Medulla oblongata (tissue), 1 donor: ENCODE results near the gene MORC3.
"Not testable (repeated sequence)": the region's sequence is repeated elsewhere in the genome, so short reads cannot be mapped to it uniquely, and the experiment has no call there.

Experiments
- DNase-seq: peaks from one replicate; pipeline ENCODE4 v3.0.0-alpha.2; 2015; ENCODE audit errors: extremely low spot score

The MORC3 gene, protein sequence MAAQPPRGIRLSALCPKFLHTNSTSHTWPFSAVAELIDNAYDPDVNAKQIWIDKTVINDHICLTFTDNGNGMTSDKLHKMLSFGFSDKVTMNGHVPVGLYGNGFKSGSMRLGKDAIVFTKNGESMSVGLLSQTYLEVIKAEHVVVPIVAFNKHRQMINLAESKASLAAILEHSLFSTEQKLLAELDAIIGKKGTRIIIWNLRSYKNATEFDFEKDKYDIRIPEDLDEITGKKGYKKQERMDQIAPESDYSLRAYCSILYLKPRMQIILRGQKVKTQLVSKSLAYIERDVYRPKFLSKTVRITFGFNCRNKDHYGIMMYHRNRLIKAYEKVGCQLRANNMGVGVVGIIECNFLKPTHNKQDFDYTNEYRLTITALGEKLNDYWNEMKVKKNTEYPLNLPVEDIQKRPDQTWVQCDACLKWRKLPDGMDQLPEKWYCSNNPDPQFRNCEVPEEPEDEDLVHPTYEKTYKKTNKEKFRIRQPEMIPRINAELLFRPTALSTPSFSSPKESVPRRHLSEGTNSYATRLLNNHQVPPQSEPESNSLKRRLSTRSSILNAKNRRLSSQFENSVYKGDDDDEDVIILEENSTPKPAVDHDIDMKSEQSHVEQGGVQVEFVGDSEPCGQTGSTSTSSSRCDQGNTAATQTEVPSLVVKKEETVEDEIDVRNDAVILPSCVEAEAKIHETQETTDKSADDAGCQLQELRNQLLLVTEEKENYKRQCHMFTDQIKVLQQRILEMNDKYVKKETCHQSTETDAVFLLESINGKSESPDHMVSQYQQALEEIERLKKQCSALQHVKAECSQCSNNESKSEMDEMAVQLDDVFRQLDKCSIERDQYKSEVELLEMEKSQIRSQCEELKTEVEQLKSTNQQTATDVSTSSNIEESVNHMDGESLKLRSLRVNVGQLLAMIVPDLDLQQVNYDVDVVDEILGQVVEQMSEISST

GRCh38 chr21:36319767-36320420, at the start of gene MORC3:
MORC3 (plus strand) TSS chr21:36320197; CDS start chr21:36320265, 68 bp downstream.
- peak; percentile 99 for DNase-seq

DNA sequence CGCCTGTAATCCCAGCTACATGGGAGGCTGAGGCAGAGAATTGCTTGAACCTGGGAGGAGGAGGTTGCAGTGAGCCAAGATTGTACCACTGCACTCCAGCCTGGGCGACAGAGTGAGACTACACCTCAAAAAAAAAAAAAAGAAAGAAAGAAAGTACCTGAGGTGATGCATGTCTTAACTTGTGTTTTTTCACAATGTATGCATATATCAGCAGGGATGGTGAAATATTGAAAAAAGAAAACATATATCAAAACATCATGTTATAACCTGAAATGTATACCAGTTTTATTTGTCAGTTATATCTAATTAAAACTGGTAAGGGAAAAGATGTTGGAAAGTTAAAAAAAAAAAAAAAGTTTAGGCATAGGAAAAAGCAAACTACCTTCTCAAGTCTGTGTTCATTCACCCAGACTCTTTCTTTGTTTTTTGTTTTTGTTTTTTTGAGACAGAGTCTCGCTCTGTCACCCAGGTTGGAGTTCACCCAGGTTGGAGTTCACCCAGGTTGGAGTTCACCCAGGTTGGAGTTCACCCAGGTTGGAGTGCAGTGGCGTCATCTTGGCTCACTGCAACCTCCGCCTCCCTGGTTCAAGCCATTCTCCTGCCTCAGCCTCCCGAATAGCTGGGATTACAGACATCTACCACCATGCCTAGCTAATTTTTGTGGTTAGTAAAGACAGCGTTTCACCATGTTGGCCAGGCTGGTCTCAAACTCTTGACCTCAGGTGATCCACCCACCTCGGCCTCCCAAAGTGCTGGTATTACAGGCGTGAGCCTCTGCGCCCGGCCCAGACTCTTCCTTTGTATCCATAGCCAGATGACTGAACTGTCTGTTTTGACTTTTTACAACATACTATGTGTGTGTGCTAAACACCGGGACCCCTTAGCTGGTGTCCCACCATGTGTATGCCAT, 49.0 kb upstream of the MORC3 start:
- DNase-seq, result not testable (repeated sequence)

GRCh38 chr21:36274128-36274527, 45.9 kb upstream of the MORC3 start:
- no peak for DNase-seq

- DNase-seq, result no peak
Measured at GRCh38 chr21:36282568-36283230, 37.3 kb upstream of the MORC3 start.

GRCh38 chr21:36283231-36283622, 36.8 kb upstream of the MORC3 start:
- DNase-seq, result not testable (repeated sequence)

- DNase-seq, result no peak
Measured at GRCh38 chr21:36288651-36289243, 31.2 kb upstream of the MORC3 start.

DNA sequence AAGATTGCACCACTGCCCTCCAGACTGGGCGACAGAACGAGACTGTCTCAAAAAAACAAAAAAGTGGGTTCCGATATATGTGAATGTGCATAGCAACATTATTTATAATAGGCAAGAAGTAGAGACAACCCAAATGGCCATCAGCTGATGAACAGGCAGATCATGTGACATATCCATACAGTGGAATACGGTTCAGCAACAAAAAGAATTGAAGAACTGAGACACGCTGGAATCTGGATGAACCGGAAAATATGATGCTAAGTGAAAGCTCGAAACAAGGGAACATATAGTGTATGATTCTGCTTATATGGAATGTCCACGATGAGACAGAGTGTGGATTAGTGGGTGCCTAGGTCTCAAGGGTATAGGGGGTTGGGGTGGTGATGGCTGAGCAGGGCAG, 28.5 kb upstream of the MORC3 start:
- DNase-seq, result no peak

- DNase-seq, result no peak
Measured at GRCh38 chr21:36297406-36297937, 22.5 kb upstream of the MORC3 start.

GRCh38 chr21:36297938-36298572, 21.9 kb upstream of the MORC3 start:
- peak; percentile 72 for DNase-seq

DNA sequence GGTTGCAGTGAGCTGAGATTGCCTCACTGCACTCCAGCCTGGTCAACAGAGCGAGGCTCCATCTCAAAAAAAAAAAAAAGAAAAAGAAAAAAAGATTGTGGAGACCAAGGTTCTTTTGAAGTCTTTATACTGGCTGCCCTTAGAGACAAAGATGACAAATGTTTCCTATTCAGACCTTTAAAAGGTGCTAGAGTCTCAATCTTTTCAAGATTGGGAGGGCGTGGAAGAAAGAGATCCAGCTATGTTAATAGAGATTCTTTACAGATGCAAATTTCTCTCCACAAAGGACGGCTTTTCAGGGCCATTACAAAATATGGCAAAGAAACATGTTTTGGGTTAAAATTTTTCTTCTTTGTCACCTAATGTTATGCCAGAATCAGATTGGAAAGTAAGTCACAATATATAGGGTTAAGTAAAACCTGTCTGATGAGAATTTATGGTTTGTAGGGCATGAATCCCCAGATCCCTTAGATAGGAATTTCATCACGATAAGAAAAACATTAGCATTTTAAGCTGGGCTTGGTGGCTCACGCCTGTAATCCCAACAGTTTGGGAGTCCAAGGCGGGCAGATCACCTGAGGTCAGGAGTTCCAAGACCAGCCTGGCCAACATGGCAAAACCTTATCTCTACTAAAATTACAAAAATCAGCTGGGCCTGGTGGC, 13.0 kb upstream of the MORC3 start:
- DNase-seq, result no peak

DNA sequence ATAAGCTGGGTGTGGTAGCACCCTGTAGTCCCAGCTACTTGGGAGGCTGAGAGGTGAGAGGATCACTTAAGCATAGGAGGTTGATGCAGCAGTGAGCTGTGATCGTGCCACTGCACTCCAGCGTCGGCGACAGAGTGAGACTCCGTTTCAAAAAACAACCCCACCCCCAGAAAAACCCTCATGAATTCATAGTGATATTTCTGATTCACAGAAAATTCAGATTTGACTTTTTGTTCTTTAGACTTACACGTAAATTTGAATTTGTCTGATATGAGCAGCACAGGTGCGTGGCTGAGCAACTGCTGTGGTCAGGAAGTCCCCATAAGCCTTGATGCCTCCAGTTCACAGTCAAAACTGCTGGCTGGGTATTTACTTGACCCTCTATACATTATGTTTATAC, 10.0 kb upstream of the MORC3 start:
- DNase-seq, result no peak

GRCh38 chr21:36313446-36313845, 6.6 kb upstream of the MORC3 start:
- not testable (repeated sequence) for DNase-seq

GRCh38 chr21:36316045-36316444, 4.0 kb upstream of the MORC3 start:
- DNase-seq, result not testable (repeated sequence)

DNA sequence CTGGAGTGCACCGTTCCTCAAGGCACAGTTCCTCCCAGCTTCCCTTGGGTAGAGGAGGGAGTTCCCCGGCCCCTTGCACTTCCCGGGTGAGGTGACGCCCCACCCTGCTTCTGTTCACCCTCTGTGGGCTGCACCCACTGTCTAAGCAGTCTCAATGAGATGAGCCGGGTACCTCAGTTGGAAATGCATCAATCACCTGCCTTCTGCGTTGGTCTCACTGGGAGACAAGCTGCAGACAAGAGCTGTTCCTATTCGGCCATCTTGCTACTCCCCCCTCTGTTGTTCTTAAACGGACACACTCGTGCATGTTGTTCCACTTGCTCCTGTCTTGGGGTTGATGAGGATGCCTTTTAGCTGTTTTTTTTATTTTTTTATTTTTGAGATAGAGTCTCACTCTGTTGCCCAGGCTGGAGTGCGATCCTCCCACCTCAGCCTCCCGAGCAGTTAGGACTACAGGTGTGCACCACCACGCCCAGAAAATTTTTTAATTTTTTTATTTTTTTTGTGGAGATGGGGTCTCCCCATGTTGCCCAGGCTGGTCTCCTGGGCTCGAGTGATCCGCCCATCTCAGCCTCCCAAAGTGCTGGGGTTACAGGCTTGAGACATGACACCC, 3.0 kb upstream of the MORC3 start:
- DNase-seq, result no peak

DNA sequence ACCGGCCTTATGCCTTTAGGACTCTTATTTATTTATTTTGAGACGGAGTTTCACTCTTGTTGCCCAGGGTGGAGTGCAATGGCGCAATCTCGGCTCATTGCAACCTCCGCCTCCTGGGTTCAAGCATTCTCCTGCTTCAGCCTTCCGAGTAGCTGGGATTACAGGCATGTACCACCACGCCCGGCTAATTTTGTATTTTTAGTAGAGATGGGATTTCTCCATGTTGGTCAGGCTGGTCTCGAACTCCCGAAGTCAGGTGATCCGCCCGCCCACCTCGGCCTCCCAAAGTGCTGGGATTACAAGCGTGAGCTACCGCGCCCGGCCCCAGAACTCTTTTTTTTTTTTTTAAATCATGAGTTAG, 611 bp upstream of the MORC3 start:
- not testable (repeated sequence) for DNase-seq

DNA sequence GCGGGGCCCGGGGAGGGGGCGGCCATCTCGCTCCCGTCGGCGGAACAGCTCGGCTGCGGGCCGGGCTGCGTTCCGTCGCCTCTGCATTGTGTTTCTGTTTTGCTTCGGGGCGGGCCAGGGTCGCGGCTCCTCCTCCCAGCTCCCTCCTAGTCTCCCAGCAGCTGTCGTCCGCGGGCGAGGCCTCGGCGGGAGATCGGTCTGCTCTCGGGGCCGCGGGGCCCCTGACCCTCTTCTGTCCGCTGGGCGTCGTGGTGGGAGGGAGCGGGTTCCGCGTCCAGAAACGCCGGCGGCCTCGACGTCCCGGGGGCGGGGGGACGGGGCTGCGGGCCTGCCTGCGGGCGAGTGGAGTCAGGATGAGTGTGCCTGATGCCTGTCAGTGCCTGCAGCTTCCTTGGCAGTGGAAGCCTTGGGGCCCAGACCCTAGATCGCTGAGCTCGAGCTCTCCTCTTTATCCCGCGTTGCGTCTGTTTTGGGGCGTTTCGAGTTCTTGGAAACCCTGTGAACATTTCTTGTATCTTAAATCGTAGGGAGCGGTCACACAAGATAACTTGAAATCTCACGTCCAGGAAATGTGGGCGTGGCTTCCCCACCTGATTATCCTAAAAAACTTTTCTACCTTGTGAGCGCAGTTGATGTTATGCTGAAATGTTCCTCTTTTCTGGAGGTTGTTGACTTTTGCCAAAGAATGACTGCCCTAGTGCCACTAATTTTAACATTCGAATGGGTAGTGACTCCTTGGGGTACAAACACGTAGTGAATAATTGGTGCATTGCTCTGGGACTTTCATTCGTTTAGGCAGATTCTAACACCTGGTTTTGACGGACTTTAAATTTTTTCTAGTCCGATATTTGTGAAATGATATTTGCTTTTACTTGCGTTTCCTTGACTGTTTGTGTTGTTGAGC, 676 bp downstream of the MORC3 start:
- peak; percentile 76 for DNase-seq

- peak; percentile 73 for DNase-seq
Measured at GRCh38 chr21:36321325-36322082, 1.5 kb downstream of the MORC3 start.
